ENCODE data around the gene VPS54. TPM values are rescaled to one million over a fixed set of nuclear protein-coding genes. Genes with fewer than 3 reads are reported as not detected.
"Not testable (repeated sequence)": the region's sequence is repeated elsewhere in the genome, so short reads cannot be mapped to it uniquely, and the experiment has no call there.

VPS54 gene
- polyA plus RNA-seq, 1 donor (not counting 4 experiments of a cell fraction or from before 2014, with no cell fraction given), result 18.2 TPM

- dilution Hi-C loops (cut with MboI; ENCODE audit: extremely low pct_ligation_motif_present, low sequenced_read_pairs), result no loop called here
Observed at GRCh38 chr2:63993871-63994270, 25.4 kb downstream of the VPS54 start.

GRCh38 chr2:63993130-63993584 is 26.1 kb downstream of the VPS54 start:
- dilution Hi-C loops (cut with MboI; ENCODE audit: extremely low pct_ligation_motif_present, low sequenced_read_pairs), result not testable (repeated sequence)

More at GRCh38 chr2:63993871-63994270, 25.4 kb downstream of the VPS54 start:
- Histone ChIP-seq H3K9me3 (ENCODE audit: control insufficient read depth, low read depth, low read length) (no peaks in the 10 kb centered on the region), H3K27me3 (ENCODE audit: control insufficient read depth, extremely low read depth, insufficient read depth, low read length) (no peaks in the 10 kb centered on the region), H3K9ac (ENCODE audit: control insufficient read depth, extremely low read depth, insufficient read depth, low read length) (no peak overlapping the region), H3K4me2 (ENCODE audit: control insufficient read depth, extremely low read depth, insufficient read depth, low read depth, low read length) (no peak overlapping the region), H2AFZ (ENCODE audit: control insufficient read depth, low read length) (no peak overlapping the region), H3K36me3 (ENCODE audit: control insufficient read depth in 2 of 2, extremely low read depth in 1 of 2, insufficient read depth in 2 of 2, low read length in 2 of 2) (no peaks in the 10 kb centered on the region), H3K4me3 (ENCODE audit: control insufficient read depth in 2 of 3, extremely low read depth in 1 of 3, insufficient read depth in 2 of 3, low read depth in 1 of 3, low read length in 3 of 3) (no peak overlapping the region), H3K4me1 (ENCODE audit: control insufficient read depth, extremely low read depth, insufficient read depth, low read length) (no peaks in the 10 kb centered on the region), H3K27ac (ENCODE audit: control insufficient read depth, insufficient read depth, low read length) (no peak overlapping the region), H3K9me1 (ENCODE audit: control insufficient read depth, extremely low read depth, insufficient read depth, low read length) (no peaks in the 10 kb centered on the region), H4K20me1 (ENCODE audit: control insufficient read depth, extremely low read depth, insufficient read depth, low read length) (no peaks in the 10 kb centered on the region), H3K79me2 (ENCODE audit: control insufficient read depth, insufficient read depth, low read length) (peaks cover 11% of the 10 kb centered on the region)
- TF ChIP-seq CTCF (optimal IDR thresholded peaks at IDR 0.05 in 1 of 3, IDR thresholded peaks at IDR 0.05 in 1 of 3, conservative IDR thresholded peaks at IDR 0.05 in 1 of 3; ENCODE audit: extremely low read depth in 1 of 3, insufficient read depth in 2 of 3, low read length in 3 of 3) (no peak), EZH2 (IDR thresholded peaks at IDR 0.05; ENCODE audit: low read length) (no peak)
- FAIRE-seq, result no peak
- no peak for DNase-seq (ENCODE audit: low read depth, low spot score)

GRCh38 chr2:63992061-63992685 is 27.1 kb downstream of the VPS54 start:
- FAIRE-seq (no peak), DNase-seq (ENCODE audit: low read depth, low spot score) (no peak)
- dilution Hi-C loops (cut with MboI; ENCODE audit: extremely low pct_ligation_motif_present, low sequenced_read_pairs), result no loop called here
- H3K79me2 ChIP-seq (ENCODE audit: control insufficient read depth, insufficient read depth, low read length), result peaks cover 11% of the 10 kb centered on the region
- no peaks in the 10 kb centered on the region for H3K9me3 ChIP-seq (ENCODE audit: control insufficient read depth, low read depth, low read length)
- H3K36me3 ChIP-seq (ENCODE audit: control insufficient read depth in 2 of 2, extremely low read depth in 1 of 2, insufficient read depth in 2 of 2, low read length in 2 of 2), result no peaks in the 10 kb centered on the region
- no peak overlapping the region for H3K4me2 ChIP-seq (ENCODE audit: control insufficient read depth, extremely low read depth, insufficient read depth, low read depth, low read length)
- no peak overlapping the region for H3K4me3 ChIP-seq (ENCODE audit: control insufficient read depth in 2 of 3, extremely low read depth in 1 of 3, insufficient read depth in 2 of 3, low read depth in 1 of 3, low read length in 3 of 3)
- no peak overlapping the region for H2AFZ ChIP-seq (ENCODE audit: control insufficient read depth, low read length)
- no peak for TF ChIP-seq EZH2 (IDR thresholded peaks at IDR 0.05; ENCODE audit: low read length)
- no peak for TF ChIP-seq CTCF (optimal IDR thresholded peaks at IDR 0.05 in 1 of 3, IDR thresholded peaks at IDR 0.05 in 1 of 3, conservative IDR thresholded peaks at IDR 0.05 in 1 of 3; ENCODE audit: extremely low read depth in 1 of 3, insufficient read depth in 2 of 3, low read length in 3 of 3)
- no peaks in the 10 kb centered on the region for H3K9me1 ChIP-seq (ENCODE audit: control insufficient read depth, extremely low read depth, insufficient read depth, low read length)
- no peak overlapping the region for H3K9ac ChIP-seq (ENCODE audit: control insufficient read depth, extremely low read depth, insufficient read depth, low read length)
- H4K20me1 ChIP-seq (ENCODE audit: control insufficient read depth, extremely low read depth, insufficient read depth, low read length), result no peaks in the 10 kb centered on the region
- H3K4me1 ChIP-seq (ENCODE audit: control insufficient read depth, extremely low read depth, insufficient read depth, low read length), result no peaks in the 10 kb centered on the region
- H3K27me3 ChIP-seq (ENCODE audit: control insufficient read depth, extremely low read depth, insufficient read depth, low read length), result no peaks in the 10 kb centered on the region
- H3K27ac ChIP-seq (ENCODE audit: control insufficient read depth, insufficient read depth, low read length), result no peak overlapping the region

More at GRCh38 chr2:63993130-63993584, 26.1 kb downstream of the VPS54 start:
- peaks cover 11% of the 10 kb centered on the region for H3K79me2 ChIP-seq (ENCODE audit: control insufficient read depth, insufficient read depth, low read length)
- not testable (repeated sequence) for FAIRE-seq; H3K9me3 ChIP-seq (ENCODE audit: control insufficient read depth, low read depth, low read length); H3K9me1 ChIP-seq (ENCODE audit: control insufficient read depth, extremely low read depth, insufficient read depth, low read length); H3K27me3 ChIP-seq (ENCODE audit: control insufficient read depth, extremely low read depth, insufficient read depth, low read length); H3K9ac ChIP-seq (ENCODE audit: control insufficient read depth, extremely low read depth, insufficient read depth, low read length); H3K27ac ChIP-seq (ENCODE audit: control insufficient read depth, insufficient read depth, low read length); H2AFZ ChIP-seq (ENCODE audit: control insufficient read depth, low read length); H3K4me3 ChIP-seq (ENCODE audit: control insufficient read depth in 2 of 3, extremely low read depth in 1 of 3, insufficient read depth in 2 of 3, low read depth in 1 of 3, low read length in 3 of 3); H3K36me3 ChIP-seq (ENCODE audit: control insufficient read depth in 2 of 2, extremely low read depth in 1 of 2, insufficient read depth in 2 of 2, low read length in 2 of 2); DNase-seq (ENCODE audit: low read depth, low spot score); H4K20me1 ChIP-seq (ENCODE audit: control insufficient read depth, extremely low read depth, insufficient read depth, low read length); H3K4me2 ChIP-seq (ENCODE audit: control insufficient read depth, extremely low read depth, insufficient read depth, low read depth, low read length); H3K4me1 ChIP-seq (ENCODE audit: control insufficient read depth, extremely low read depth, insufficient read depth, low read length)
